ENCODE results near the gene ADAMTS7.

GRCh38 chr15:78840661-78841375, 29.6 kb upstream of the ADAMTS7 start:
- no peak for TF ChIP-seq CTCF (IDR thresholded peaks at IDR 0.05; ENCODE audit: poor library complexity, severe bottlenecking)
- no peak for TF ChIP-seq SMC3 (conservative IDR thresholded peaks at IDR 0.05; ENCODE audit: poor library complexity)
- no peak for TF ChIP-seq EP300 (conservative IDR thresholded peaks at IDR 0.05; ENCODE audit: poor library complexity, severe bottlenecking)

Data from neural cell (in vitro differentiated cells).